ENCODE measurements around the gene CRABP2. TPM values are rescaled to one million over a fixed set of nuclear protein-coding genes. Genes with fewer than 3 reads are reported as not detected.

Gene CRABP2
- total RNA-seq, 4 donors from 2014 or later: 4.5 to 8.8 (median 8.8) TPM; not detected in 1

DNA sequence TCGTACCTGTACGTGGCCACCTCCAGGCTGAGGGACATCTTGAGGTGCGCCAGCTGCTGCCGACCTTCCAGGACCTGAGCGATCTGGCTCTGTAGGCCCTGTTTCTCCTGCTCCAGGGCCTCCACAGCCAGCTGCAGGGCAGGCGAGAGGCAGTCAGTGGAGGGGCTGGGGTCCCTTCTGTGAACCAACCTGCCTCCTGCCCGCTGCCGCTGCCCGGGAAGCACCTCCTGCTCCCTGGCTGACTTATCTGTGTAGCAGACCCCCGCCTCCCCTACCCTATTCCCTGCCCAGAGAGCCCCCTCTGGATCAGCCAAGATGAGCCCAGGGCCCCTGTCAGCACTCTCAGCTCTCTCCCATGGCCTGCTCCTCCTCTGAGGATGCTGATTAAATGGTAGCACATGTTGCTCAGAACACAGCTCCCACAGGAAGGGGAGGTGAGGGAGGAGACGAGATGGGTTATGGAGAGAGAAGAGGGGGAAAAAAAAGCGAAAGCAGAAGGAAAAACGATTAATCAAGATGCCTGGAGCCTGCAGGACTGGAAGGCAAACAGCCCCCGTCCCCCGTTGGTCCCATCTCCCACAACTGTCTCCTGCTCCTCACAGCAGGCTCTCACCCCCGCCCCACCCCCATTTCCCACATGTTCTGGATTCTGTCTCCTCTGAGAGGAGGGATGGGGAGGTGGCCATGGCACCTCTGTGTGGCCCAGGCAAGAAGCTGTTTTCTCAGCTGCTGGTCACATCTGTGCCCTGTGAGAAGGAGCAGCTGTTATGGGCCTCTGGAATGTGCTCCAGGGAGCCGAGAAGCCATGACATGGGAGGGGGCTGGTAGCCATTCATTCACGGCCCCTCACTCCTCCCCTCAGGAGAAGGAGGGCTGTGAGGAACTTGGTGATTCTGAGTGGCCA, 29.9 kb downstream of the CRABP2 start:
- TF ChIP-seq, protein P1, sequence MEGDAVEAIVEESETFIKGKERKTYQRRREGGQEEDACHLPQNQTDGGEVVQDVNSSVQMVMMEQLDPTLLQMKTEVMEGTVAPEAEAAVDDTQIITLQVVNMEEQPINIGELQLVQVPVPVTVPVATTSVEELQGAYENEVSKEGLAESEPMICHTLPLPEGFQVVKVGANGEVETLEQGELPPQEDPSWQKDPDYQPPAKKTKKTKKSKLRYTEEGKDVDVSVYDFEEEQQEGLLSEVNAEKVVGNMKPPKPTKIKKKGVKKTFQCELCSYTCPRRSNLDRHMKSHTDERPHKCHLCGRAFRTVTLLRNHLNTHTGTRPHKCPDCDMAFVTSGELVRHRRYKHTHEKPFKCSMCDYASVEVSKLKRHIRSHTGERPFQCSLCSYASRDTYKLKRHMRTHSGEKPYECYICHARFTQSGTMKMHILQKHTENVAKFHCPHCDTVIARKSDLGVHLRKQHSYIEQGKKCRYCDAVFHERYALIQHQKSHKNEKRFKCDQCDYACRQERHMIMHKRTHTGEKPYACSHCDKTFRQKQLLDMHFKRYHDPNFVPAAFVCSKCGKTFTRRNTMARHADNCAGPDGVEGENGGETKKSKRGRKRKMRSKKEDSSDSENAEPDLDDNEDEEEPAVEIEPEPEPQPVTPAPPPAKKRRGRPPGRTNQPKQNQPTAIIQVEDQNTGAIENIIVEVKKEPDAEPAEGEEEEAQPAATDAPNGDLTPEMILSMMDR (IDR thresholded peaks at IDR 0.05): no peak
- ATAC-seq (ENCODE audit: low FRiP score) (no peak), DNase-seq (ENCODE audit: low spot score) (no peak)

DNA sequence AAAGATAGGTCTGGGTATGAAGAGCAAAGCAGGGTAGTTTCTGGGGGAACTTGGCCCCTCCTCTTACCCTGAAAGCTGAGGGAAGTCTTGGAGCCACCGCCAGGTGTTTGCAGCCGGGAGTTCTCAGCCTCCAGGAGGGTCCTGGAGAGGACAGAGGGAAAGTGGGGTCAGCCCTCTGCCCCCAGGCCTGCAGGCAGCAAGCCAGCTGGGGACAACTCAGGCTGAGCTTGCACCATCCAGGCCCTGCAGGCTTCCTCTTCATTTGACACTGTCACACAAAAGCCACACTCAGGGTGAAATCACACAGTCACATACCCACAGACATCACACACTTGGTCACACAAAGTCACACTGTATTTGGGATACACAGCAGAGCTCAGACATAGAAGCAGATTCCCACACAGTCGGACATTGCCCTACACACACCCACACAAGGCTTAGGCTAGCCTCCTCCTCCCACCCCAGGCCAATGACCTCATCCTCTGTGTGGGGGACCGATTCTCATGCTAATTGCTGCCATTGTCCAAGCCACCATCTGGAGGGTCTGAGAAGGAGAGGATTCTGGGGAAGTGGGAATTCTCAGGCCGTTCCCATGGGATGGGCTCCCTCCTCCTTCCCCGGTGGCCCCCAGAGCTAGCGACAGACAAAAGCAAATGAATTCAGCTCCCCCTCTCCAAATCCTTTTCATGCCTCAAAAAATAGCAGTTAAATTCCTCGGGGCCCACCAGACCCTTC, 31.8 kb downstream of the CRABP2 start:
- TF ChIP-seq, protein P1 (IDR thresholded peaks at IDR 0.05): no peak
- DNase-seq (ENCODE audit: low spot score) (no peak), ATAC-seq (ENCODE audit: low FRiP score) (no peak)

DNA sequence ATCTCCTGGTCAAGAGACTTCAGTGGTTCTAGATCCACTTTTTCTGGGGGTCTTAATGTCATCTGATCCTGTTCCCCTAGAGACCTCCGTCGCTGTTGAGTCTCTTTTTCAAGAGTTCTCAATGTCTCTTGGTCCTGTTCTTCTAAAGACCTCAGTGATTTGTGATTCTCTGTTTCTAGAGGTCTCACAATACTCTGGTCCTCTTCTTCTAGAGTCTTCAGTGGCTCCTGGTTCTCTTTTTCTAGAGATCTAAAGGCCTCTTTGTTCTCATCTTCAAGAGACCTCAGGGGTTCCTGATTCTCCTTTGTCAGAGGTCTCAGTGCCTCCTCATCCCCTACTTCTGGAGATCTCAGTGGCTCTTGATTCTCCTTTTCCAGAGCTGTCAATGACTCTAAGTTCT, 33.6 kb downstream of the CRABP2 start:
- ATAC-seq (ENCODE audit: low FRiP score): no peak
- no peak for DNase-seq (ENCODE audit: low spot score)
- TF ChIP-seq, protein P1 (IDR thresholded peaks at IDR 0.05): no peak

DNA sequence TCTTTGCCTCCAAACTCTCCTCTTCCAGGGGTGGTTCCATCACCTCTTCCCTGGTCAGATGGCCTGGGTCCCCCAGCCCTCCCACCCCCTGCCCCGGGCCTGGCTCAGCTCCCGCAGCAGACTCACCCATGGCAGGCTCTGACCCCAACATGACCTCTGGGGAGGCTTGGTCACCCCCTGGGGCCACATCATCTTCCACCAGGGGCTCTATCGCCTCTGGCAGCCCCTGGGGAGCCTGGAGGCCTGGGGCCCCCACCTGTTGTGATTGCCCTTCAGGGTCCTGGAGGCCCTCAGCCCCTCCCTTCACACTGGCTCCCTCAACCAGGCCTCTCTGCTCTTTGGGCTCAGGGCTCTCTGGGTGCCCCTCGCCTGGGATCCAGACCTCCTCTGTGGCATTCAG, 34.6 kb downstream of the CRABP2 start:
- TF ChIP-seq, protein P1 (IDR thresholded peaks at IDR 0.05): no peak
- DNase-seq (ENCODE audit: low spot score) (no peak), ATAC-seq (ENCODE audit: low FRiP score) (no peak)

DNA sequence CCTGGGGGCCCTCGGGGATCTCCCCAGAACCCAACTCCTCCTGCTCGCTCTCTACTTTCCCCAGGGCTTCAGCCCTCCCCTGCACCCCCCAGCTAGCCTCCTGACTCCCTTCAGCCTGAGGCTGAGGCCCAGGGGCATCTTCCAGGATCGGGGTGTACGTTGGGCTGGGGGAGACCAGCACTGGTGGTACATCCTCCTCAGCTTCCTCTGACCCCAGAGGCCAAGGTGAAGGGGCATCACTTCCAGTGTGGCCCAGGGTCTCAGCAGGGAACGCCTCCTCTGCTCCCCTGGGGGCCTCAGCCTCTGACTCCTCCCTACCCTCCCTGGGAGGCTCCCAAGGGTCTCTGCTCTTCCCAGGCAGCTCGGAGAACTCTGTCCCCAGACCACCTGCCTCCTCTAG, 35.0 kb downstream of the CRABP2 start:
- no peak for DNase-seq (ENCODE audit: low spot score)
- TF ChIP-seq, protein P1 (IDR thresholded peaks at IDR 0.05): no peak
- ATAC-seq (ENCODE audit: low FRiP score): no peak

DNA sequence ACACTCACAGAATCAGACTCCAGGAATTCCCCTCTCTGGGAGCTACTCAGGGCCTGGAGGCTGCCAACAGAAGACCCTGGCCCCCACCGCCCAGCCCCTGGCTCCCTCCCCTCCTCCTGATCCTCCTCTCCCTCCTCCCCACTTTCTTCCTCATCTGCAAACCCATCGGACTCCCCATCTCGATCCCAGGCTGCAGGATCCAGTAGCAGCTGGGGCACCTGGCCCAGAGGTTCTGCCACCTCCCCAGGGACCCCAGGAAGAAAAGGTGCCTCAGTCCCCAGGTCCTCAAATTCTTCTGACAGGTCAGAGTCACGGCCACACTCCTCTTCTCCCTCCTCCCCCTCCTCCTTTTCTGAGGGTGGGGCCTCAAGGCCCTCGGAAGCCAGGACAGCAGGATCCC, 35.6 kb downstream of the CRABP2 start:
- DNase-seq (ENCODE audit: low spot score): no peak
- no peak for ATAC-seq (ENCODE audit: low FRiP score)
- TF ChIP-seq, protein P1 (IDR thresholded peaks at IDR 0.05): no peak

Measured in omental fat pad (tissue), 4 donors.